Ramos (cell line): Measurements from ENCODE around the gene EZH2.

Experiments
- in situ Hi-C: fragments of 300-500 bp; cut with MboI; formaldehyde crosslinking; loops from one replicate; pipeline ENCODE4 v1.14.3; 2022; ENCODE audit warnings: low sequenced_read_pairs; ENCODE audit not compliant: unreplicated experiment

Gene EZH2

GRCh38 chr7:148782757-148783456 lies 101.2 kb downstream of the EZH2 start:
- in situ Hi-C loops: no loop called here

GRCh38 chr7:148774471-148774870 lies 109.6 kb downstream of the EZH2 start:
- in situ Hi-C loops: loop anchor here (10.0 kb wide), 1 partner anchor 200 kb away; no protein-coding TSS in a partner anchor

DNA sequence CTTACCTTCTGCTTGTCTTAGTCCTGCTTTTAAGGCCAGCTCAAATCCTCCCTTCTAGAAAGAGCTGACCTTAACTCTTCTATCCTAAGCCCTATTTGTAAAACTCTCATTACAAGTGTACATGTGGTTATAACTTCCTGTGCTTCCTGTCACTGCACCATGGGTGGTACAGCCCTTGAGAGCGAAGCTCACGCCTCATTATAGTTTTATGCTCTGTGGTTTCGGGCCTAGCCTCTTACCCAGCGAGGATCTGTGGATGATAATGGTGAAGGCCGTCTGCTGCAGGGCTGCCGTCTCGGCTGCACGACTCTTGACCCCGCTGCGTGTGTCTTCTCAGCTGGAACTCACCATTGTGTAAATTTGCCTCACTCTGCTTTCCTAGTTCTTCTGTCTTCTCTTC lies 110.8 kb downstream of the EZH2 start:
- in situ Hi-C loops: loop anchor here (10.0 kb wide), 1 partner anchor 199 kb away; no protein-coding TSS in a partner anchor

DNA sequence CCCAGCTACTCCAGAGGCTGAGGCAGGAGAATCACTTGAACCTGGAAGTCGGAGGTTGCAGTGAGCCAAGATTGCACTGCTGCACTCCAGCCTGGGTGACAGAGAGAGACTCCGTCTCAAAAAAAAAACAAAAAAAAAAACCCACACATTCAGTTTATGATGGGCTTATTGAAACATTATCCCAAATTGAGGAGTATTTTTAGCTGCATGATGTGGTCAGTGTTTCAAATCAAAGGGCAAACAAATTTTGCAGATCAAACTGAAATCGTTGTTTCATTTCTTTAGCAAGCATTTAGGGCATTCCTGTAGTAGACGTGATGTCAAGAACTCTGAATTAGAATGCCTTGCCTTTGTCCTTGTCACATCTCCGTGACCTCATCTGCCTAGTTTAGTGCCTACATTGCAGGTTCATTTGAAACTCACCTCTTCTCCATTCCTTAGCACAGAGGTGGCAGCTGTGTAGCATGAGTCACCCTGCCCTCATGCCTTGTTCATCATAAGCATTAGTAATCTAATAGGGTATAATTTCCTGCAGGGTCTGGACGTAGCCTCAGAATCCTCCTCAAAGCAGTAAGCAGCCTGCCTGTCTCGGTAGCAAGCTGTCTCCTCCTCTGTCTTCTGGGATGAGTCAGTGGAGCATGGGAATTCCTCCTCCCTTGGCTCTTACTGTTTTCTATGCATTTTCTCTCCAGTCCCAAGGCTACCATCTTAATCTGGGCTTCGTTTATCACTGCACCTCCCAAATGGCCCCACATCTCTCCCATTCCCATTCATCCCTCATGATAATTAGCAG lies 111.6 kb downstream of the EZH2 start:
- in situ Hi-C loops: loop anchor here (10.0 kb wide), 1 partner anchor 198 kb away; no protein-coding TSS in a partner anchor

DNA sequence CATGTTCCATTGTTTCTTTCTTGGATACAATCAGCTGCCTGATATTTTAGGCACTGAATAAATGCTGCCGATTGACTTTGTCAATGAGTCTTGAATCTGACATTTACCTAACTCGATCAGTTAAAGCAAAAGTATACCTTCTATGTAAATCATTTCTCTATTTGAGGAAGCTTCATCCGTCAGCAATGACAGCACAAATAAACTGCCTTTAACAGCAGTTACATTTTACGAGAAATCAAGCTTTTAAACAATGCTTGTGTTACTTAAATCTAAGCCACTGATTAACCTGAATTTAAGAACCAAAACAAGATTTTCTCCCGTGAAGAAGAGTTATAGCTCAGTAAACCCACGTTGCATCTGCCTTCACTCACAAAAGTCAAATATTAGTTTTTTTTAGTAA lies 114.1 kb downstream of the EZH2 start:
- in situ Hi-C loops: loop anchor here (10.0 kb wide), 1 partner anchor 195 kb away; no protein-coding TSS in a partner anchor

GRCh38 chr7:148763622-148764021 lies 120.5 kb downstream of the EZH2 start:
- in situ Hi-C loops: no loop called here

DNA sequence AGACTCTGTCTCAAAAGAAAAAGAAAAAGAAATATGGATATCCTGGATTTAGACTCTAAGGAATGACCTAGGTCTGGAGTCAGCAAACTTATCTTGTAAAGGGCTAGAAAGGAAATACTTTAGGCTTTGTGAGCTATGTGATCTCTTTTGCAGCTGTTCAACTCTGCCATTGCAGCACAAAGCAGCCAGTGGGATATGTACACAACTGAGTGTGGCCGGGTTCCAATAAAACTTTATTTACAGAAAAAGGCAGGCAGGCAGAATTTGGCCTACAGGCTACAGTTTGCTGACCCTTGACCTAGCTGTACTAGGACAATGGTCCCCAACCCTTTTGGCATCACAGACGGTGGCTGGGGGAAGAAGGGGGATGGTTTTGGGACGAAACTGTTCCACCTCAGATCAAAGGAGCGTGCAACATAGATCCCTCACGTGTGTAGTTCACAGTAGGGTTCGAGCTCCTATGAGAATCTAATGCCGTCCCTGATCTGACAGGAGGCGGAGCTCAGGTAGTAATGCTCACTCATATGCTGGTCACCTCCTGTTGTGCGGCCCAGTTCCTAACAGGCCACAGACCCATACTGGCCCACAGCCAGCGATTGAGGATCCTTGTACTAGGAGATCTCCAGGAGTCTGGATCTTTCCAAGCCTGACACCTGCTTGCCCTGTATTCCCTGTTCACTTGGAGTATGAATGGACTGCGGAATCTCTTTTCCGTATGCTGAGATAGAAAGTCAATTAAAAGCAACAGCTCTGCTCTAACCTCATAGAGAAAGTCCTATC lies 122.4 kb downstream of the EZH2 start:
- in situ Hi-C loops: no loop called here
